Measurements from ENCODE around the gene SPSB1. TPM values are rescaled to one million over a fixed set of nuclear protein-coding genes. Genes with fewer than 3 reads are reported as not detected.
A peak's percentile ranks its signal among the peaks of the same experiment; 100 is the strongest.

Gene SPSB1
- total RNA-seq, 1 donor: 23.2 TPM

- TF ChIP-seq CTCF (IDR thresholded peaks at IDR 0.05; ENCODE audit: extremely low read depth, low read depth, low read length): no peak
- H3K36me3 ChIP-seq (ENCODE audit: insufficient read depth, low read length): no peaks in the 10 kb centered on the region
Observed at GRCh38 chr1:9307303-9307702, 14.6 kb downstream of the SPSB1 start.

GRCh38 chr1:9308236-9308785 is 15.6 kb downstream of the SPSB1 start:
- Histone ChIP-seq H3K9me3 (ENCODE audit: low read depth, low read length) (no peaks in the 10 kb centered on the region), H3K4me2 (ENCODE audit: insufficient read depth, low read length) (no peak overlapping the region), H3K79me2 (ENCODE audit: insufficient read depth, low read length) (peaks cover 94% of the 10 kb centered on the region), H3K36me3 (ENCODE audit: insufficient read depth, low read length) (no peaks in the 10 kb centered on the region), H2AFZ (ENCODE audit: low read length) (no peak overlapping the region), H3K27me3 (ENCODE audit: insufficient read depth, low read length) (no peaks in the 10 kb centered on the region), H4K20me1 (ENCODE audit: insufficient read depth, low read length) (peaks cover 86% of the 10 kb centered on the region), H3K4me1 (ENCODE audit: insufficient read depth, low read length) (peaks cover 4% of the 10 kb centered on the region), H3K4me3 (ENCODE audit: insufficient read depth, low read length) (no peak overlapping the region), H3K27ac (ENCODE audit: low read depth, low read length) (no peak overlapping the region)
- no peak for TF ChIP-seq CTCF (IDR thresholded peaks at IDR 0.05; ENCODE audit: extremely low read depth, low read depth, low read length)
- DNase-seq (ENCODE audit: insufficient read length, low spot score, missing footprints): peak; percentile 46

More at GRCh38 chr1:9307303-9307702, 14.6 kb downstream of the SPSB1 start:
- no peaks in the 10 kb centered on the region for H3K27me3 ChIP-seq (ENCODE audit: insufficient read depth, low read length)
- DNase-seq (ENCODE audit: insufficient read length, low spot score, missing footprints): peak; percentile 32
- H3K4me1 ChIP-seq (ENCODE audit: insufficient read depth, low read length): peaks cover 14% of the 10 kb centered on the region
- H2AFZ ChIP-seq (ENCODE audit: low read length): no peak overlapping the region
- no peak overlapping the region for H3K4me3 ChIP-seq (ENCODE audit: insufficient read depth, low read length)
- peaks cover 88% of the 10 kb centered on the region for H4K20me1 ChIP-seq (ENCODE audit: insufficient read depth, low read length)
- no peaks in the 10 kb centered on the region for H3K9me3 ChIP-seq (ENCODE audit: low read depth, low read length)
- no peak overlapping the region for H3K4me2 ChIP-seq (ENCODE audit: insufficient read depth, low read length)
- peaks cover 95% of the 10 kb centered on the region for H3K79me2 ChIP-seq (ENCODE audit: insufficient read depth, low read length)
- H3K27ac ChIP-seq (ENCODE audit: low read depth, low read length): no peak overlapping the region

GRCh38 chr1:9309080-9309479 is 16.4 kb downstream of the SPSB1 start:
- Histone ChIP-seq H3K4me2 (ENCODE audit: insufficient read depth, low read length) (no peak overlapping the region), H2AFZ (ENCODE audit: low read length) (no peak overlapping the region), H3K27ac (ENCODE audit: low read depth, low read length) (no peak overlapping the region), H3K4me3 (ENCODE audit: insufficient read depth, low read length) (no peak overlapping the region), H3K9me3 (ENCODE audit: low read depth, low read length) (no peaks in the 10 kb centered on the region), H4K20me1 (ENCODE audit: insufficient read depth, low read length) (peaks cover 79% of the 10 kb centered on the region), H3K79me2 (ENCODE audit: insufficient read depth, low read length) (peaks cover 94% of the 10 kb centered on the region), H3K4me1 (ENCODE audit: insufficient read depth, low read length) (no peaks in the 10 kb centered on the region), H3K36me3 (ENCODE audit: insufficient read depth, low read length) (no peaks in the 10 kb centered on the region), H3K27me3 (ENCODE audit: insufficient read depth, low read length) (no peaks in the 10 kb centered on the region)
- peak; percentile 15 for DNase-seq (ENCODE audit: insufficient read length, low spot score, missing footprints)
- no peak for TF ChIP-seq CTCF (IDR thresholded peaks at IDR 0.05; ENCODE audit: extremely low read depth, low read depth, low read length)

GRCh38 chr1:9309991-9310390 is 17.3 kb downstream of the SPSB1 start:
- no peaks in the 10 kb centered on the region for H3K27me3 ChIP-seq (ENCODE audit: insufficient read depth, low read length)
- H4K20me1 ChIP-seq (ENCODE audit: insufficient read depth, low read length): peaks cover 78% of the 10 kb centered on the region
- no peak for TF ChIP-seq CTCF (IDR thresholded peaks at IDR 0.05; ENCODE audit: extremely low read depth, low read depth, low read length)
- H2AFZ ChIP-seq (ENCODE audit: low read length): no peak overlapping the region
- H3K4me2 ChIP-seq (ENCODE audit: insufficient read depth, low read length): no peak overlapping the region
- H3K4me3 ChIP-seq (ENCODE audit: insufficient read depth, low read length): no peak overlapping the region
- H3K9me3 ChIP-seq (ENCODE audit: low read depth, low read length): no peaks in the 10 kb centered on the region
- H3K4me1 ChIP-seq (ENCODE audit: insufficient read depth, low read length): peaks cover under 1% of the 10 kb centered on the region
- no peak overlapping the region for H3K27ac ChIP-seq (ENCODE audit: low read depth, low read length)
- peak; percentile 73 for DNase-seq (ENCODE audit: insufficient read length, low spot score, missing footprints)
- H3K79me2 ChIP-seq (ENCODE audit: insufficient read depth, low read length): peaks cover 94% of the 10 kb centered on the region
- H3K36me3 ChIP-seq (ENCODE audit: insufficient read depth, low read length): peaks cover 1% of the 10 kb centered on the region
